A673 (cell line): ENCODE results near the gene GDF10. TPM values are rescaled to one million over a fixed set of nuclear protein-coding genes. Genes with fewer than 3 reads are reported as not detected.

ENCODE experiments used
- BruUV-seq: library from RNA; stranded (reverse); fragments of 400-500 nt; replicated peaks from 2 replicates; lab custom pipeline; 2021; lab: Mats Ljungman, UMichigan
- CTCF ChIA-PET: fragments of 300-600 bp; sonication (Branson Sonifier 250); formaldehyde crosslinking; loops from one replicate; lab custom pipeline; 2022; ENCODE audit warnings: antibody characterized with exemption; lab: Charles Lee
- POLR2A ChIA-PET: fragments of 300-600 bp; sonication (Branson Sonifier 250); formaldehyde crosslinking; loops from one replicate; lab custom pipeline; 2022; ENCODE audit warnings: antibody characterized with exemption; ENCODE audit not compliant: low non-redundant PET; lab: Charles Lee
- DNase-seq: peaks from one replicate; pipeline ENCODE4 v3.0.0-alpha.2; 2015; ENCODE audit warnings: low spot score
- H3K27ac ChIP-seq: fragments of 200-600 bp; sonication (generic); 2 replicates; pipeline ENCODE4 v1.5.1; 2016; ENCODE audit warnings: mixed run types, low read depth, mild to moderate bottlenecking, mixed read lengths, antibody characterized with exemption, low read length; ENCODE audit not compliant: poor library complexity, severe bottlenecking
- H3K27me3 ChIP-seq: fragments of 200-600 bp; sonication (generic); replicated peaks from 2 replicates; pipeline ENCODE4 v1.6.1; 2017; ENCODE audit warnings: mixed run types, low read depth, mild to moderate bottlenecking, mixed read lengths, antibody characterized with exemption, low read length; ENCODE audit not compliant: insufficient read depth, poor library complexity
- H3K36me3 ChIP-seq: fragments of 200-600 bp; sonication (generic); 2 replicates; pipeline ENCODE4 v1.6.1; 2016; ENCODE audit warnings: mixed run types, mild to moderate bottlenecking, mixed read lengths, antibody characterized with exemption, low read length; ENCODE audit not compliant: insufficient read depth, poor library complexity, severe bottlenecking
- H3K4me1 ChIP-seq: fragments of 200-600 bp; sonication (generic); 2 replicates; pipeline ENCODE4 v1.6.1; 2017; ENCODE audit warnings: mixed run types, mild to moderate bottlenecking, mixed read lengths, antibody characterized with exemption, low read length; ENCODE audit not compliant: insufficient read depth, poor library complexity, severe bottlenecking
- H3K4me3 ChIP-seq: fragments of 200-600 bp; sonication (generic); 2 replicates; pipeline ENCODE4 v1.5.1; 2016; ENCODE audit warnings: low read depth, mixed run types, mild to moderate bottlenecking, mixed read lengths, low read length; ENCODE audit not compliant: poor library complexity, severe bottlenecking
- H3K9me3 ChIP-seq: fragments of 200-600 bp; sonication (generic); 2 replicates; pipeline ENCODE4 v1.6.1; 2016; ENCODE audit warnings: mixed run types, low read depth, mild to moderate bottlenecking, mixed read lengths, antibody characterized with exemption, low read length; ENCODE audit not compliant: poor library complexity, severe bottlenecking
- CTCF ChIP-seq: fragments of 300-800, 200-600 bp; sonication (generic); conservative IDR thresholded peaks from 2 replicates; pipeline ENCODE4 v1.5.1; 2017; ENCODE audit warnings: low read depth, mild to moderate bottlenecking, antibody characterized with exemption, low read length, moderate library complexity, mixed read lengths
- EZH2 ChIP-seq: fragments of 200-600 bp; sonication (generic); IDR thresholded peaks from 2 replicates; pipeline ENCODE4 v1.6.1; 2017; ENCODE audit warnings: borderline replicate concordance, low read depth, mild to moderate bottlenecking, mixed read lengths, antibody characterized with exemption, low read length; ENCODE audit not compliant: poor library complexity, severe bottlenecking
- intact Hi-C: fragments of 100-400 bp; cut with micrococcal nuclease; formaldehyde crosslinking; loops from one replicate; pipeline ENCODE4 v1.10.0; 2022; ENCODE audit not compliant: unreplicated experiment
- total RNA-seq: library from RNA; stranded (reverse); gene quantifications from 2 replicates; pipeline ENCODE4 v1.2.3, GENCODE V29; 2021

GDF10 gene
- total RNA-seq, 1 experiment from 2014 or later = 0.45 TPM

- Histone ChIP-seq H3K9me3 (no peaks in the 10 kb centered on the region), H3K4me3 (peak overlapping the region; percentile 31), H3K27ac (no peak overlapping the region), H3K4me1 (no peaks in the 10 kb centered on the region), H3K27me3 (peaks cover 69% of the 10 kb centered on the region), H3K36me3 (no peaks in the 10 kb centered on the region)
- no peak for DNase-seq
- POLR2A ChIA-PET = no interaction called here
- CTCF ChIA-PET = no interaction called here
- intact Hi-C loops = no loop called here
- TF ChIP-seq CTCF (no peak), EZH2 (peak; percentile 61)
- no TSS peak for BruUV-seq
Measured at GRCh38 chr10:47300429-47300931, 483 bp downstream of the GDF10 start.

- Histone ChIP-seq H3K27me3 (peaks cover 58% of the 10 kb centered on the region), H3K27ac (no peak overlapping the region), H3K9me3 (no peaks in the 10 kb centered on the region), H3K36me3 (no peaks in the 10 kb centered on the region), H3K4me1 (no peaks in the 10 kb centered on the region), H3K4me3 (no peak overlapping the region)
- no TSS peak for BruUV-seq
- ChIA-PET CTCF (no interaction called here), POLR2A (no interaction called here)
- no peak for TF ChIP-seq EZH2
- no peak for TF ChIP-seq CTCF
- no peak for DNase-seq
- intact Hi-C loops = no loop called here
Measured at GRCh38 chr10:47301833-47302232, 1.8 kb downstream of the GDF10 start.

GRCh38 chr10:47303105-47303504 lies 3.1 kb downstream of the GDF10 start:
- Histone ChIP-seq H3K4me3 (no peak overlapping the region), H3K9me3 (no peaks in the 10 kb centered on the region), H3K4me1 (no peaks in the 10 kb centered on the region), H3K36me3 (no peaks in the 10 kb centered on the region), H3K27ac (no peak overlapping the region), H3K27me3 (peaks cover 45% of the 10 kb centered on the region)
- POLR2A ChIA-PET = no interaction called here
- CTCF ChIA-PET = no interaction called here
- BruUV-seq = no TSS peak
- no peak for TF ChIP-seq EZH2
- TF ChIP-seq CTCF = no peak
- DNase-seq = no peak
- intact Hi-C loops = no loop called here
